Measurements from ENCODE around the gene PTPRU.

The PTPRU gene

GRCh38 chr1:29270929-29271521, 34.7 kb downstream of the PTPRU start:
- DNase-seq: no peak

GRCh38 chr1:29271724-29272123, 35.4 kb downstream of the PTPRU start:
- DNase-seq: no peak

- DNase-seq: no peak
Measured at GRCh38 chr1:29272147-29272907, 36.0 kb downstream of the PTPRU start.

- DNase-seq: no peak
Measured at GRCh38 chr1:29275435-29275834, 39.1 kb downstream of the PTPRU start.

GRCh38 chr1:29278124-29278523, 41.8 kb downstream of the PTPRU start:
- no peak for DNase-seq

- no peak for DNase-seq
Measured at GRCh38 chr1:29279406-29279805, 43.1 kb downstream of the PTPRU start.

GRCh38 chr1:29279951-29280391, 43.6 kb downstream of the PTPRU start:
- DNase-seq: no peak

GRCh38 chr1:29280409-29281131, 44.2 kb downstream of the PTPRU start:
- DNase-seq: no peak

- DNase-seq: no peak
Measured at GRCh38 chr1:29281571-29281970, 45.2 kb downstream of the PTPRU start.

GRCh38 chr1:29282135-29282923, 46.0 kb downstream of the PTPRU start:
- no peak for DNase-seq

GRCh38 chr1:29282924-29283803, 46.8 kb downstream of the PTPRU start:
- no peak for DNase-seq

- no peak for DNase-seq
Measured at GRCh38 chr1:29283804-29284195, 47.5 kb downstream of the PTPRU start.

GRCh38 chr1:29284286-29284960, 48.1 kb downstream of the PTPRU start:
- DNase-seq: no peak

- no peak for DNase-seq
Measured at GRCh38 chr1:29284961-29285560, 48.7 kb downstream of the PTPRU start.

- no peak for DNase-seq
Measured at GRCh38 chr1:29285771-29286170, 49.4 kb downstream of the PTPRU start.

- no peak for DNase-seq
Measured at GRCh38 chr1:29286194-29286767, 50.0 kb downstream of the PTPRU start.

GRCh38 chr1:29289493-29289892, 53.2 kb downstream of the PTPRU start:
- DNase-seq: no peak

GRCh38 chr1:29290414-29290985, 54.2 kb downstream of the PTPRU start:
- DNase-seq: no peak

GRCh38 chr1:29291756-29292155, 55.4 kb downstream of the PTPRU start:
- DNase-seq: no peak

GRCh38 chr1:29292344-29292743, 56.0 kb downstream of the PTPRU start:
- no peak for DNase-seq
